ENCODE measurements around the gene CALML3. TPM values are rescaled to one million over a fixed set of nuclear protein-coding genes. Genes with fewer than 3 reads are reported as not detected.
"Not testable (repeated sequence)": the region's sequence is repeated elsewhere in the genome, so short reads cannot be mapped to it uniquely, and the experiment has no call there.

CALML3 gene
- total RNA-seq, 1 donor from 2014 or later, result not detected

GRCh38 chr10:5552376-5553321 lies 27.9 kb downstream of the CALML3 start:
- intact Hi-C loops (cut with micrococcal nuclease), result no loop called here

GRCh38 chr10:5553400-5554170 lies 28.8 kb downstream of the CALML3 start:
- intact Hi-C loops (cut with micrococcal nuclease), result no loop called here

GRCh38 chr10:5555021-5555510 lies 30.3 kb downstream of the CALML3 start:
- intact Hi-C loops (cut with micrococcal nuclease), result no loop called here

- intact Hi-C loops (cut with micrococcal nuclease), result no loop called here
Observed at GRCh38 chr10:5555881-5556280, 31.1 kb downstream of the CALML3 start.

- intact Hi-C loops (cut with micrococcal nuclease), result no loop called here
Observed at GRCh38 chr10:5556576-5556975, 31.8 kb downstream of the CALML3 start.

- intact Hi-C loops (cut with micrococcal nuclease), result no loop called here
Observed at GRCh38 chr10:5557040-5557721, 32.4 kb downstream of the CALML3 start.

- intact Hi-C loops (cut with micrococcal nuclease), result no loop called here
Observed at GRCh38 chr10:5557799-5558771, 33.3 kb downstream of the CALML3 start.

- intact Hi-C loops (cut with micrococcal nuclease), result not testable (repeated sequence)
Observed at GRCh38 chr10:5559022-5559421, 34.3 kb downstream of the CALML3 start.

GRCh38 chr10:5559642-5560141 lies 34.9 kb downstream of the CALML3 start:
- intact Hi-C loops (cut with micrococcal nuclease), result no loop called here

GRCh38 chr10:5560142-5560816 lies 35.5 kb downstream of the CALML3 start:
- intact Hi-C loops (cut with micrococcal nuclease), result no loop called here

GRCh38 chr10:5560817-5561703 lies 36.3 kb downstream of the CALML3 start:
- intact Hi-C loops (cut with micrococcal nuclease), result no loop called here

- intact Hi-C loops (cut with micrococcal nuclease), result no loop called here
Observed at GRCh38 chr10:5561704-5562645, 37.2 kb downstream of the CALML3 start.

- intact Hi-C loops (cut with micrococcal nuclease), result no loop called here
Observed at GRCh38 chr10:5563321-5563961, 38.7 kb downstream of the CALML3 start.

- intact Hi-C loops (cut with micrococcal nuclease), result loop anchor here (2.0 kb wide), 1 partner anchor 15 kb away; no protein-coding TSS in a partner anchor
Observed at GRCh38 chr10:5563991-5564536, 39.3 kb downstream of the CALML3 start.

- intact Hi-C loops (cut with micrococcal nuclease), result loop anchor here (2.0 kb wide), 1 partner anchor 16 kb away; no protein-coding TSS in a partner anchor
Observed at GRCh38 chr10:5564537-5565204, 39.9 kb downstream of the CALML3 start.

- intact Hi-C loops (cut with micrococcal nuclease), result loop anchor here (2.0 kb wide), 1 partner anchor 16 kb away; no protein-coding TSS in a partner anchor
Observed at GRCh38 chr10:5565205-5565545, 40.4 kb downstream of the CALML3 start.
